HG03095 (cell line): ENCODE data around the gene CNTNAP2.

ENCODE experiments used
- ATAC-seq: cut with Tn5 transposase; IDR thresholded peaks from one replicate; pipeline ENCODE4 v1.9.1; 2021; ENCODE audit warnings: moderate library complexity; ENCODE audit not compliant: unreplicated experiment

The CNTNAP2 gene

GRCh38 chr7:148108381-148108780 lies 1991.8 kb downstream of the CNTNAP2 start:
- no peak for ATAC-seq

GRCh38 chr7:148110097-148110868 lies 1993.7 kb downstream of the CNTNAP2 start:
- ATAC-seq = no peak

- ATAC-seq = no peak
Observed at GRCh38 chr7:148114804-148115203, 1998.2 kb downstream of the CNTNAP2 start.

- ATAC-seq = no peak
Observed at GRCh38 chr7:148115308-148115707, 1998.7 kb downstream of the CNTNAP2 start.

- ATAC-seq = no peak
Observed at GRCh38 chr7:148116195-148116594, 1999.6 kb downstream of the CNTNAP2 start.

- ATAC-seq = no peak
Observed at GRCh38 chr7:148116829-148117403, 2000.3 kb downstream of the CNTNAP2 start.

- ATAC-seq = no peak
Observed at GRCh38 chr7:148118371-148118770, 2001.8 kb downstream of the CNTNAP2 start.

GRCh38 chr7:148121401-148121800 lies 2004.8 kb downstream of the CNTNAP2 start:
- ATAC-seq = no peak

- no peak for ATAC-seq
Observed at GRCh38 chr7:148121847-148122246, 2005.2 kb downstream of the CNTNAP2 start.

GRCh38 chr7:148124477-148124876 lies 2007.9 kb downstream of the CNTNAP2 start:
- ATAC-seq = no peak

GRCh38 chr7:148127374-148127773 lies 2010.8 kb downstream of the CNTNAP2 start:
- ATAC-seq = no peak

- no peak for ATAC-seq
Observed at GRCh38 chr7:148129023-148129422, 2012.4 kb downstream of the CNTNAP2 start.

GRCh38 chr7:148135116-148135515 lies 2018.5 kb downstream of the CNTNAP2 start:
- no peak for ATAC-seq

GRCh38 chr7:148135997-148136396 lies 2019.4 kb downstream of the CNTNAP2 start:
- no peak for ATAC-seq

- no peak for ATAC-seq
Observed at GRCh38 chr7:148142660-148143248, 2026.2 kb downstream of the CNTNAP2 start.

GRCh38 chr7:148144827-148145226 lies 2028.2 kb downstream of the CNTNAP2 start:
- ATAC-seq = no peak

GRCh38 chr7:148146346-148146745 lies 2029.7 kb downstream of the CNTNAP2 start:
- no peak for ATAC-seq

- no peak for ATAC-seq
Observed at GRCh38 chr7:148147438-148147837, 2030.8 kb downstream of the CNTNAP2 start.

GRCh38 chr7:148148456-148148855 lies 2031.9 kb downstream of the CNTNAP2 start:
- ATAC-seq = no peak

- no peak for ATAC-seq
Observed at GRCh38 chr7:148149730-148150129, 2033.1 kb downstream of the CNTNAP2 start.

- ATAC-seq = no peak
Observed at GRCh38 chr7:148151778-148152177, 2035.2 kb downstream of the CNTNAP2 start.

GRCh38 chr7:148153616-148154284 lies 2037.1 kb downstream of the CNTNAP2 start:
- no peak for ATAC-seq
